GM19023 (cell line): ENCODE data around the gene F11.
"Not testable (repeated sequence)": the region's sequence is repeated elsewhere in the genome, so short reads cannot be mapped to it uniquely, and the experiment has no call there.

Experiments
- ATAC-seq: cut with Tn5 transposase; IDR thresholded peaks from one replicate; pipeline ENCODE4 v1.9.1; 2021; ENCODE audit warnings: mild to moderate bottlenecking, moderate library complexity; ENCODE audit not compliant: unreplicated experiment

Gene F11

GRCh38 chr4:186249785-186250754 is 15.9 kb upstream of the F11 start:
- ATAC-seq: no peak

- no peak for ATAC-seq
Measured at GRCh38 chr4:186250760-186251159, 15.2 kb upstream of the F11 start.

- ATAC-seq: no peak
Measured at GRCh38 chr4:186255122-186255521, 10.9 kb upstream of the F11 start.

- ATAC-seq: no peak
Measured at GRCh38 chr4:186258216-186258811, 7.7 kb upstream of the F11 start.

- no peak for ATAC-seq
Measured at GRCh38 chr4:186260117-186260503, 5.9 kb upstream of the F11 start.

- no peak for ATAC-seq
Measured at GRCh38 chr4:186260504-186261448, 5.2 kb upstream of the F11 start.

GRCh38 chr4:186264660-186265059 is 1.3 kb upstream of the F11 start:
- ATAC-seq: no peak

GRCh38 chr4:186265250-186265649 is 739 bp upstream of the F11 start:
- not testable (repeated sequence) for ATAC-seq

- ATAC-seq: no peak
Measured at GRCh38 chr4:186266729-186267456, 904 bp downstream of the F11 start.

- no peak for ATAC-seq
Measured at GRCh38 chr4:186271081-186271678, 5.2 kb downstream of the F11 start.

GRCh38 chr4:186272699-186273391 is 6.9 kb downstream of the F11 start:
- ATAC-seq: no peak

GRCh38 chr4:186273392-186273789 is 7.4 kb downstream of the F11 start:
- ATAC-seq: not testable (repeated sequence)

GRCh38 chr4:186283311-186283710 is 17.3 kb downstream of the F11 start:
- no peak for ATAC-seq

GRCh38 chr4:186285147-186285546 is 19.2 kb downstream of the F11 start:
- no peak for ATAC-seq

GRCh38 chr4:186286581-186286980 is 20.6 kb downstream of the F11 start:
- no peak for ATAC-seq

- no peak for ATAC-seq
Measured at GRCh38 chr4:186291256-186291890, 25.4 kb downstream of the F11 start.

GRCh38 chr4:186294160-186294559 is 28.2 kb downstream of the F11 start:
- no peak for ATAC-seq

- no peak for ATAC-seq
Measured at GRCh38 chr4:186296481-186296880, 30.5 kb downstream of the F11 start.
